Natural killer cell (primary cell): ENCODE results near the gene COL4A1. TPM values are rescaled to one million over a fixed set of nuclear protein-coding genes. Genes with fewer than 3 reads are reported as not detected.

Source experiments
- ATAC-seq, 3 donors: fragments of 150-1000 bp in 2 of 3; fragments of 200-7000 bp in 1 of 3; cut with Tn5 transposase; 1 replicate in 1 of 3; 2 replicates in 2 of 3; pipeline ENCODE4 v1.10.0; 2021; ENCODE audit warnings: mild to moderate bottlenecking in 2 of 3, moderate library complexity in 2 of 3
- DNase-seq, 2 donors: peaks; one replicate each; pipeline versions ENCODE4 v3.0.0 to v3.0.0-alpha.2; 2013 to 2021; ENCODE audit warnings: mixed read lengths in 1 of 2
- H3K27ac ChIP-seq: one replicate; pipeline ENCODE4 v1.5.1; 2013; ENCODE audit warnings: mild to moderate bottlenecking, low read length
- H3K27me3 ChIP-seq: one replicate; pipeline ENCODE4 v1.6.1; 2013; ENCODE audit warnings: low read length; ENCODE audit not compliant: control insufficient read depth, insufficient read depth
- H3K36me3 ChIP-seq: one replicate; pipeline ENCODE4 v1.6.1; 2013; ENCODE audit warnings: low read length; ENCODE audit not compliant: control insufficient read depth, insufficient read depth
- H3K4me1 ChIP-seq: one replicate; pipeline ENCODE4 v1.6.1; 2013; ENCODE audit warnings: low read length; ENCODE audit not compliant: control insufficient read depth, insufficient read depth
- H3K4me3 ChIP-seq: one replicate; pipeline ENCODE4 v1.5.1; 2013; ENCODE audit warnings: low read length
- H3K9me3 ChIP-seq: one replicate; pipeline ENCODE4 v1.6.1; 2013; ENCODE audit warnings: low read length; ENCODE audit not compliant: control insufficient read depth, insufficient read depth
- H3K27ac Mint-ChIP-seq, 2 donors: one replicate each; pipeline ENCODE4 v1.8.0; 2022; ENCODE audit warnings: mild to moderate bottlenecking in 2 of 2, mixed read lengths in 2 of 2, moderate library complexity in 1 of 2
- H3K27me3 Mint-ChIP-seq, 2 donors: one replicate each; pipeline ENCODE4 v1.8.0; 2022; ENCODE audit warnings: low read depth in 2 of 2, mixed read lengths in 2 of 2
- H3K36me3 Mint-ChIP-seq: one replicate; pipeline ENCODE4 v1.8.0; 2022; ENCODE audit warnings: mixed read lengths
- H3K4me1 Mint-ChIP-seq, 2 donors: one replicate each; pipeline ENCODE4 v1.8.0; 2022; ENCODE audit warnings: mixed read lengths in 2 of 2
- H3K4me3 Mint-ChIP-seq: one replicate; pipeline ENCODE4 v1.8.0; 2022; ENCODE audit warnings: mild to moderate bottlenecking, moderate library complexity, mixed read lengths
- H3K9me3 Mint-ChIP-seq, 2 donors: one replicate each; pipeline ENCODE4 v1.8.0; 2022; ENCODE audit warnings: mixed read lengths in 2 of 2
- WGBS: methylation state at CpG from one replicate; pipeline ENCODE4 v1.1.7; 2013; ENCODE audit warnings: missing lambda C conversion rate; ENCODE audit not compliant: insufficient coverage; 5-methylcytosine and 5-hydroxymethylcytosine counted together
- intact Hi-C: fragments of 100-400 bp; cut with micrococcal nuclease; formaldehyde crosslinking; loops from one replicate; pipeline ENCODE4 v1.14.2; 2022
- total RNA-seq, 4 donors: library from RNA; stranded (reverse); fragments of 120-200 nt in 1 of 4; gene quantifications; one replicate each; pipeline versions ENCODE4 v1.2.3 to v1.2.4, GENCODE V29; 2013 to 2022
- TF ChIP-seq, protein P1 (sequence below): fragments of 200-600 bp; IDR thresholded peaks from one replicate; pipeline ENCODE4 v1.8.0; 2022; ENCODE audit warnings: antibody characterized with exemption

Gene COL4A1
- total RNA-seq, 3 donors from 2014 or later (not counting 1 experiment from before 2014, with no cell fraction given) = not detected

DNA sequence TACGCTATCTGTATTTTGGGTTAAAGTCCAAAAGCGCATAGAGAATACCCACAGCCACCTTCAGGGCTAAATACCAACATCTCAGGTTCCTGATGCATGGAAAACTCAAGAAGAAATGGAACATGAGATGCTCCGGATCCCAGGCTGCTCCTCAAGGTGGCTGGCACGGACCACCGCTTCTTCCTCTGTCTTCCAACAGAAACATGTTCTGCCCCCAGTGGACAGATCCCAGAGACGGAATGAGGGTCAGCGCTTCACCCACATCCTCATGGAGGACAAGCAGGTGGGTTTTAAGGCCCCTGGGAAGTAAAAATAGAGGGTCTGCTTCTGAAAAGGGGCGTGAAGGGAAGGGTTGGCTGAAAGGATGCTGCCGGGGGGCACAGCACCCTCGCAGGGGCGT, 17.3 kb downstream of the COL4A1 start:
- no peak overlapping the region for H3K27ac Mint-ChIP-seq
- no peak for DNase-seq
- TF ChIP-seq, protein P1, sequence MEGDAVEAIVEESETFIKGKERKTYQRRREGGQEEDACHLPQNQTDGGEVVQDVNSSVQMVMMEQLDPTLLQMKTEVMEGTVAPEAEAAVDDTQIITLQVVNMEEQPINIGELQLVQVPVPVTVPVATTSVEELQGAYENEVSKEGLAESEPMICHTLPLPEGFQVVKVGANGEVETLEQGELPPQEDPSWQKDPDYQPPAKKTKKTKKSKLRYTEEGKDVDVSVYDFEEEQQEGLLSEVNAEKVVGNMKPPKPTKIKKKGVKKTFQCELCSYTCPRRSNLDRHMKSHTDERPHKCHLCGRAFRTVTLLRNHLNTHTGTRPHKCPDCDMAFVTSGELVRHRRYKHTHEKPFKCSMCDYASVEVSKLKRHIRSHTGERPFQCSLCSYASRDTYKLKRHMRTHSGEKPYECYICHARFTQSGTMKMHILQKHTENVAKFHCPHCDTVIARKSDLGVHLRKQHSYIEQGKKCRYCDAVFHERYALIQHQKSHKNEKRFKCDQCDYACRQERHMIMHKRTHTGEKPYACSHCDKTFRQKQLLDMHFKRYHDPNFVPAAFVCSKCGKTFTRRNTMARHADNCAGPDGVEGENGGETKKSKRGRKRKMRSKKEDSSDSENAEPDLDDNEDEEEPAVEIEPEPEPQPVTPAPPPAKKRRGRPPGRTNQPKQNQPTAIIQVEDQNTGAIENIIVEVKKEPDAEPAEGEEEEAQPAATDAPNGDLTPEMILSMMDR = no peak
- H3K36me3 ChIP-seq = no peaks in the 10 kb centered on the region
- H3K4me1 ChIP-seq = no peaks in the 10 kb centered on the region
- peaks cover 0 to 7% of the 10 kb centered on the region in 2 donors for H3K27me3 Mint-ChIP-seq
- H3K4me3 ChIP-seq = no peak overlapping the region
- H3K9me3 Mint-ChIP-seq = no peaks in the 10 kb centered on the region
- 91% methylated on average over 11 of the region's 11 CpGs for WGBS
- H3K27ac ChIP-seq = no peak overlapping the region
- H3K9me3 ChIP-seq = no peaks in the 10 kb centered on the region
- no peaks in the 10 kb centered on the region for H3K36me3 Mint-ChIP-seq
- no peak overlapping the region for H3K4me3 Mint-ChIP-seq
- intact Hi-C loops = no loop called here
- ATAC-seq = no peak
- no peaks in the 10 kb centered on the region for H3K27me3 ChIP-seq
- no peaks in the 10 kb centered on the region for H3K4me1 Mint-ChIP-seq

DNA sequence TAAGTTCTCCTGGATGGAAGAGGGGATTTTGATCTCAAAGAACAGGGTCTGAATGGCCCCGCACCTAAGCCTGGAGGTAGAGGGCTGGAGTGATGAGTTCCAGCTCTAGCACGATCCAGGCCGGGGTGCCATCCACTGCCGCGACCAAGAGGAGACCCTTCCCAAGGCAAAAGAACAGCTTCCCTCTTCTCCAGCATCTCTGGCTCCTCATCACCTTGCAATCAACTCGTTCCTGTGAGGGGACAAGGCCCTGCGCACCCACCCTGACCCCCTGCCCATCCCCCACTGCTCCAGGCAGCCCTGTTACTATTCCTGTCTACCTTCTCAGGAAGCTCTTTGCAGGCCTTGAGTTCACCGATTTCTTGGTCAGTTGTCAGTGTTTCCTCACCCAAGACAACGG, 17.8 kb downstream of the COL4A1 start:
- no peaks in the 10 kb centered on the region for H3K9me3 ChIP-seq

DNA sequence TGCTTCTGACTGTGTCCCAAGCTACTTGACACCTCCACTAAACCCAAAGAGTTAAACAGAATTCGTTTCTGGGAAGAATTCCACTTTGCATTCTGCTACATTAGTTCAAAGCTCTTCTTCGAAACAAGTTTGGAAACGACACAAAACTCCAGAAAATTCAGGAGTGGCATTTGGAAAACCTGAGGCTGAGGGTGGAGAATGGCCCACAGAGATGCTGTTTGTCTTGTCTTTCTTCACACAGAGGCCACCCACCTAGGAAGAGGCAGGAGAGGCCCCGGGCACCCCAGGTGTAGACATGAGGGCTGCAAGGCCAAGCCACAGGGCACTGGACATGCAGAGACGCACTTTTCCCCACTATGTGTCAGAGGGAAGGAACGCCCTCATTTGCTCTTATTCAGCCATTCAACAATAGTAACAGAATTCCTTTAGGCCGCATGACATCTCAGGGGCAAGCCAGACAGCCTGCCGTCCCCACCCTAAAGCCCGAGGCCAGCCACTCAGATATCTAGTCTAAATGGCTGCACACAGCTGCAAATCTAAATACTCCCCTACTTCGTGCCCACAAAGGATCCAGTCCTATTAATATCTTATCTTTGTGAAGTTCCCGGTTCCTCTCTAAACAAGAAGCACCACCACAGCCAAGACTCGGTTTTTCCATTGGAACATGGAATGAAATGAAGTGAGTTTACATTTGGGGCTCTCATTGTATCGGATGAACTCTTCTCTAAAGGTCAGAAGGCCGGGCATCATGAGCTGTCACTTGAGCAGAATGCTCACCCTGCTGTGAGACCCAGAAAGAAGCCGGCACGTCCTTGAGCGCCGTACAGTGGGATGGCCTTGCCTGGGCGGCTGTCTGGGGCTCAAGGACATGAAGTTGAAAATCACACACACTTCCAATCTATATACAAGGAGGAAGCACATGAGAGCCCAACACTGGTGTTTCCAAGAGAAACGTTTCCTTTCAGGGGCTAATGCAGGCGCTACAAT, 19.8 kb downstream of the COL4A1 start:
- H3K4me3 Mint-ChIP-seq = no peak overlapping the region
- intact Hi-C loops = no loop called here
- WGBS = 73% methylated on average over 20 of the region's 21 CpGs

More for the DNA sequence above, 17.8 kb downstream of the COL4A1 start:
- H3K27ac ChIP-seq = no peak overlapping the region
- TF ChIP-seq, protein P1 = no peak
- WGBS = 87% methylated on average over 9 of the region's 9 CpGs
- no peaks in the 10 kb centered on the region for H3K4me1 ChIP-seq
- no peaks in the 10 kb centered on the region for H3K4me1 Mint-ChIP-seq
- H3K27me3 Mint-ChIP-seq = peaks cover 0 to 7% of the 10 kb centered on the region in 2 donors
- no peak overlapping the region for H3K4me3 ChIP-seq
- H3K9me3 Mint-ChIP-seq = no peaks in the 10 kb centered on the region
- H3K4me3 Mint-ChIP-seq = no peak overlapping the region
- intact Hi-C loops = no loop called here
- no peaks in the 10 kb centered on the region for H3K36me3 Mint-ChIP-seq
- H3K36me3 ChIP-seq = no peaks in the 10 kb centered on the region
- ATAC-seq (no peak), DNase-seq (no peak)
- no peaks in the 10 kb centered on the region for H3K27me3 ChIP-seq
- no peak overlapping the region for H3K27ac Mint-ChIP-seq

More for the DNA sequence above, 19.8 kb downstream of the COL4A1 start:
- peaks cover 0 to 7% of the 10 kb centered on the region in 2 donors for H3K27me3 Mint-ChIP-seq
- H3K27me3 ChIP-seq = no peaks in the 10 kb centered on the region
- DNase-seq = no peak
- no peaks in the 10 kb centered on the region for H3K36me3 ChIP-seq
- no peaks in the 10 kb centered on the region for H3K9me3 Mint-ChIP-seq
- no peak overlapping the region for H3K27ac Mint-ChIP-seq
- TF ChIP-seq, protein P1 = no peak
- H3K27ac ChIP-seq = no peak overlapping the region
- no peak overlapping the region for H3K4me3 ChIP-seq
- no peaks in the 10 kb centered on the region for H3K9me3 ChIP-seq
- H3K36me3 Mint-ChIP-seq = no peaks in the 10 kb centered on the region
- H3K4me1 ChIP-seq = no peaks in the 10 kb centered on the region
- no peaks in the 10 kb centered on the region for H3K4me1 Mint-ChIP-seq
- no peak for ATAC-seq
